IMR-90 (cell line): ENCODE results near the gene C1orf105. TPM values are rescaled to one million over a fixed set of nuclear protein-coding genes. Genes with fewer than 3 reads are reported as not detected.

Experiments
- ATAC-seq: fragments of 200-7000 bp; cut with Tn5 transposase; 2 replicates; pipeline ENCODE4 v1.9.1; 2020; ENCODE audit warnings: low read depth, mild to moderate bottlenecking, moderate library complexity
- BruUV-seq: library from RNA; stranded (reverse); fragments of 400-500 nt; replicated peaks from 2 replicates; lab custom pipeline; 2021; lab: Mats Ljungman, UMichigan
- CTCF ChIA-PET: fragments of 300-600 bp; formaldehyde crosslinking; extraction: SDS; loops from one replicate; lab custom pipeline; 2021; ENCODE audit warnings: antibody characterized with exemption; lab: Yijun Ruan, JAX
- POLR2A ChIA-PET: fragments of 300-600 bp; sonication (Branson Sonifier 250); formaldehyde crosslinking; loops from one replicate; lab custom pipeline; 2022; ENCODE audit warnings: antibody characterized with exemption; ENCODE audit not compliant: unreplicated experiment; lab: Charles Lee
- DNase-seq: peaks from one replicate; pipeline ENCODE4 v3.0.0; 2013
- H2AFZ ChIP-seq: replicated peaks from 2 replicates; pipeline ENCODE3; 2013; ENCODE audit warnings: low read length, mild to moderate bottlenecking; ENCODE audit not compliant: poor library complexity
- H2AK5ac ChIP-seq: 2 replicates; pipeline ENCODE4 v1.6.1; 2013; ENCODE audit warnings: low read depth, low read length, inconsistent platforms
- H2AK9ac ChIP-seq: replicated peaks from 2 replicates; pipeline ENCODE3; 2013; ENCODE audit warnings: mild to moderate bottlenecking, low read depth, low read length, moderate library complexity; ENCODE audit not compliant: poor library complexity
- H2BK120ac ChIP-seq: 2 replicates; pipeline ENCODE4 v1.6.1; 2013; ENCODE audit warnings: low read depth, low read length, inconsistent platforms
- H2BK15ac ChIP-seq: 3 replicates; pipeline ENCODE4 v1.6.1; 2013; ENCODE audit warnings: low read depth, low read length, inconsistent platforms
- H2BK20ac ChIP-seq: 2 replicates; pipeline ENCODE4 v1.6.1; 2013; ENCODE audit warnings: low read depth, mild to moderate bottlenecking, inconsistent platforms, low read length, moderate library complexity
- H2BK5ac ChIP-seq: 2 replicates; pipeline ENCODE4 v1.6.1; 2013; ENCODE audit warnings: mild to moderate bottlenecking, low read depth, low read length, inconsistent platforms; ENCODE audit not compliant: poor library complexity, severe bottlenecking
- H3K14ac ChIP-seq: replicated peaks from 2 replicates; pipeline ENCODE4 v1.6.1; 2013; ENCODE audit warnings: low read depth, low read length, inconsistent platforms
- H3K18ac ChIP-seq: 2 replicates; pipeline ENCODE4 v1.6.1; 2013; ENCODE audit warnings: low read depth, low read length, control low read depth
- H3K23ac ChIP-seq: 2 replicates; pipeline ENCODE4 v1.6.1; 2013; ENCODE audit warnings: low read depth, low read length, inconsistent platforms
- H3K27ac ChIP-seq: 2 replicates; pipeline ENCODE4 v1.5.1; 2013; ENCODE audit warnings: mild to moderate bottlenecking, control low read depth, low read length; ENCODE audit not compliant: insufficient read depth
- H3K27me3 ChIP-seq: 2 replicates; pipeline ENCODE4 v1.6.1; 2013; ENCODE audit warnings: low read length; ENCODE audit not compliant: control insufficient read depth, insufficient read depth
- H3K36me3 ChIP-seq: 2 replicates; pipeline ENCODE4 v1.6.1; 2013; ENCODE audit warnings: low read length, mixed read lengths; ENCODE audit not compliant: control insufficient read depth, insufficient read depth
- H3K4ac ChIP-seq: 2 replicates; pipeline ENCODE4 v1.6.1; 2013; ENCODE audit warnings: low read depth, low read length, inconsistent platforms
- H3K4me1 ChIP-seq: 2 replicates; pipeline ENCODE4 v1.6.1; 2013; ENCODE audit warnings: low read length, mixed read lengths; ENCODE audit not compliant: control insufficient read depth, insufficient read depth
- H3K4me2 ChIP-seq: 2 replicates; pipeline ENCODE4 v1.6.1; 2013; ENCODE audit warnings: low read depth, mild to moderate bottlenecking, control low read depth, low read length, moderate library complexity
- H3K4me3 ChIP-seq: 2 replicates; pipeline ENCODE4 v1.5.1; 2013; ENCODE audit warnings: low read depth, mild to moderate bottlenecking, control low read depth, low read length, moderate library complexity; ENCODE audit not compliant: insufficient read depth
- H3K56ac ChIP-seq: 2 replicates; pipeline ENCODE4 v1.6.1; 2013; ENCODE audit warnings: low read length, inconsistent platforms; ENCODE audit not compliant: insufficient read depth; ENCODE audit errors: extremely low read depth
- H3K79me1 ChIP-seq, 2 experiments: 2 replicates each; pipeline ENCODE4 v1.6.1; 2013; ENCODE audit warnings: low read length in 2 of 2, inconsistent platforms in 1 of 2, low read depth in 1 of 2
- H3K9ac ChIP-seq: 2 replicates; pipeline ENCODE4 v1.6.1; 2013; ENCODE audit warnings: low read depth, low read length, control low read depth
- H3K9me1 ChIP-seq: 2 replicates; pipeline ENCODE4 v1.6.1; 2013; ENCODE audit warnings: low read length, inconsistent platforms; ENCODE audit not compliant: insufficient read depth
- H3K9me3 ChIP-seq: 2 replicates; pipeline ENCODE4 v1.6.1; 2013; ENCODE audit warnings: low read length; ENCODE audit not compliant: control insufficient read depth, insufficient read depth
- H4K20me1 ChIP-seq: 2 replicates; pipeline ENCODE4 v1.6.1; 2013; ENCODE audit warnings: low read length, inconsistent platforms; ENCODE audit not compliant: insufficient read depth
- H4K5ac ChIP-seq: 2 replicates; pipeline ENCODE4 v1.6.1; 2013; ENCODE audit warnings: mild to moderate bottlenecking, low read depth, low read length, control low read depth
- H4K8ac ChIP-seq, 2 experiments: 2 replicates each; pipeline ENCODE4 v1.6.1; 2013; ENCODE audit warnings: low read depth in 2 of 2, low read length in 2 of 2, control low read depth in 1 of 2, inconsistent platforms in 1 of 2
- H4K91ac ChIP-seq: 2 replicates; pipeline ENCODE4 v1.6.1; 2013; ENCODE audit warnings: low read depth, low read length, inconsistent platforms; ENCODE audit not compliant: insufficient read depth
- MAFK ChIP-seq: IDR thresholded peaks from 2 replicates; pipeline ENCODE4 v1.6.1; 2012; ENCODE audit warnings: low read depth, low read length, improper control_type of control experiment
- MXI1 ChIP-seq: IDR thresholded peaks from 2 replicates; pipeline ENCODE4 v1.6.1; 2012; ENCODE audit warnings: low read depth, mild to moderate bottlenecking, low read length, moderate library complexity, borderline replicate concordance
- WGBS, 2 experiments: methylation state at CpG; one replicate each; pipeline versions ENCODE4 v1.1.5 to v1.1.7; 2013; ENCODE audit warnings: missing lambda C conversion rate in 2 of 2; ENCODE audit not compliant: insufficient read length in 1 of 2; ENCODE audit errors: extremely low coverage in 2 of 2; 5-methylcytosine and 5-hydroxymethylcytosine counted together
- dilution Hi-C: fragments of 300-500 bp; cut with HindIII; formaldehyde crosslinking; loops from one replicate; pipeline ENCODE4 v1.14.3; 2018; ENCODE audit warnings: low sequenced_read_pairs; ENCODE audit not compliant: unreplicated experiment
- in situ Hi-C: fragments of 300-500 bp; cut with MboI; formaldehyde crosslinking; loops from 3 replicates; pipeline ENCODE4 v1.14.3; 2019; ENCODE audit warnings: low sequenced_read_pairs, inconsistent platforms, mixed read lengths
- intact Hi-C: fragments of 100-400 bp; cut with micrococcal nuclease; formaldehyde crosslinking; loops from 2 replicates; pipeline ENCODE4 v1.10.0; 2022
- polyA plus RNA-seq, 3 experiments: library from polyadenylated mRNA; depleted of rRNA; stranded (reverse); fragments of >200 nt; gene quantifications; 2 replicates each; pipeline ENCODE4 v1.2.3, GENCODE V29; 2012; ENCODE audit warnings: low replicate concordance in 1 of 3
- total RNA-seq: library from RNA; depleted of rRNA; stranded (reverse); fragments of >200 nt; gene quantifications from 2 replicates; pipeline ENCODE4 v1.2.3, GENCODE V29; 2012

Gene C1orf105
- total and polyA plus RNA-seq, 2 of the 4 experiments (the other 2 are of a cell fraction), result not detected

DNA sequence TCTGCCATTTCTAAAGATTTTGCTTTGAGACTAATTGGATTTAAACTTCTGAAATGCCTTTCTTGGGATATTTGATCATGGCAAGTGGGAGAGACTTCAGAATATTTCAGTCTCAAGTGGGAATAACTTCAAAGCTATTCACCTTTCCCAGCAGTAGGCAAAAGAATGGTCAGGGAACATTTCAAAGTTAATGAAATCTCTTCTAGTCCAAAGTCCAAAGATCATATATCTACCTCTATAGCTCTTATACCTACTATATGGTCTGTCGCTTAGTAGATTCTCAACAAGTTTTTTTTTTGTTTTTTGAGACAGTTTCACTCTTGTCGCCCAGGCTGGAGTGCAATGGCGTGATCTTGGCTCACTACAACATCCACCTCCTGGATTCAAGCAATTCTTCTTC is 67.9 kb downstream of the C1orf105 start:
- ATAC-seq (no peak), DNase-seq (no peak)
- dilution Hi-C loops (no loop called here), in situ Hi-C loops (no loop called here), intact Hi-C loops (no loop called here)
- WGBS, 2 experiments, result 40% methylated on average over 1 of the region's 3 CpGs; no CpG with 5 or more reads in 1 of the 2 experiments
- Histone ChIP-seq H2BK20ac (no peak overlapping the region), H2AK9ac (no peak overlapping the region), H4K5ac (no peak overlapping the region), H2AFZ (no peak overlapping the region), H3K56ac (no peak overlapping the region), H3K18ac (no peak overlapping the region), H3K4me2 (no peak overlapping the region), H4K20me1 (no peaks in the 10 kb centered on the region), H2AK5ac (no peak overlapping the region), H3K79me1 (no peaks in the 10 kb centered on the region), H3K27me3 (peaks cover 42% of the 10 kb centered on the region), H3K36me3 (no peaks in the 10 kb centered on the region), H3K9me1 (no peaks in the 10 kb centered on the region), H2BK120ac (no peak overlapping the region), H3K9me3 (no peaks in the 10 kb centered on the region), H3K27ac (no peak overlapping the region), H4K91ac (no peak overlapping the region), H4K8ac (no peak overlapping the region), H2BK5ac (no peak overlapping the region), H2BK15ac (no peak overlapping the region), H3K4ac (no peak overlapping the region), H3K4me1 (no peaks in the 10 kb centered on the region), H3K9ac (no peak overlapping the region), H3K4me3 (no peak overlapping the region), H3K23ac (no peak overlapping the region), H3K14ac (no peak overlapping the region)
- no TSS peak for BruUV-seq
- ChIA-PET POLR2A (no interaction called here), CTCF (no interaction called here)
- TF ChIP-seq MXI1, result no peak
- TF ChIP-seq MAFK, result no peak
